H1 (cell line): ENCODE measurements around the gene SERPINE2. TPM values are rescaled to one million over a fixed set of nuclear protein-coding genes. Genes with fewer than 3 reads are reported as not detected.

Experiments used
- CTCF ChIA-PET: fragments of 300-600 bp; sonication (Branson Sonifier 250); formaldehyde crosslinking; loops from one replicate; lab custom pipeline; 2021; ENCODE audit not compliant: partially characterized antibody; lab: Charles Lee
- POLR2A ChIA-PET: fragments of 300-600 bp; sonication (Branson Sonifier 250); formaldehyde crosslinking; loops from one replicate; lab custom pipeline; 2021; ENCODE audit warnings: inconsistent platforms; ENCODE audit not compliant: partially characterized antibody; lab: Charles Lee
- DNase-seq, 2 experiments: peaks; one replicate each; pipeline versions ENCODE4 v3.0.0 to v3.0.0-alpha.2; 2010 to 2022; ENCODE audit warnings: low spot score in 2 of 2, low read depth in 1 of 2, mixed read lengths in 1 of 2
- FAIRE-seq: peaks from 2 replicates; lab custom pipeline; 2011; peaks lifted over from hg19 to GRCh38; lab: Jason Lieb, UNC
- H2AFZ ChIP-seq: 2 replicates; pipeline ENCODE4 v1.8.1; 2012; ENCODE audit warnings: low read length, inconsistent platforms
- H2AK5ac ChIP-seq: 2 replicates; pipeline ENCODE4 v1.6.1; 2013; ENCODE audit warnings: low read depth, low read length
- H2BK120ac ChIP-seq: replicated peaks from 2 replicates; pipeline ENCODE3; 2013; ENCODE audit warnings: low read depth, low read length, inconsistent platforms
- H2BK12ac ChIP-seq: 2 replicates; pipeline ENCODE4 v1.6.1; 2013; ENCODE audit warnings: low read depth, low read length
- H2BK15ac ChIP-seq: 2 replicates; pipeline ENCODE4 v1.6.1; 2013; ENCODE audit warnings: low read length
- H2BK20ac ChIP-seq: 2 replicates; pipeline ENCODE4 v1.6.1; 2013; ENCODE audit warnings: low read length
- H2BK5ac ChIP-seq: 2 replicates; pipeline ENCODE4 v1.6.1; 2013; ENCODE audit warnings: low read depth, low read length
- H3K14ac ChIP-seq: 2 replicates; pipeline ENCODE4 v1.6.1; 2013; ENCODE audit warnings: inconsistent platforms; ENCODE audit not compliant: insufficient read length
- H3K18ac ChIP-seq: 2 replicates; pipeline ENCODE4 v1.6.1; 2013; ENCODE audit warnings: low read length; ENCODE audit errors: extremely low read depth
- H3K23ac ChIP-seq: 2 replicates; pipeline ENCODE4 v1.6.1; 2013; ENCODE audit warnings: inconsistent platforms; ENCODE audit not compliant: insufficient read length
- H3K23me2 ChIP-seq: 2 replicates; pipeline ENCODE4 v1.6.1; 2013; ENCODE audit warnings: low read depth, low read length
- H3K27ac ChIP-seq: 2 replicates; pipeline ENCODE4 v1.6.1; 2011; ENCODE audit warnings: low read depth, low read length, inconsistent platforms
- H3K27me3 ChIP-seq, 4 experiments: replicated peaks in 1 of 4; 1 replicate in 1 of 4; 2 replicates in 3 of 4; pipeline versions ENCODE4 v1.6.1 to v1.8.1; 2011 to 2013; ENCODE audit warnings: low read length in 3 of 4, mild to moderate bottlenecking in 3 of 4, inconsistent platforms in 2 of 4, mixed read lengths in 2 of 4, moderate library complexity in 1 of 4; ENCODE audit not compliant: control insufficient read depth in 3 of 4, insufficient read depth in 3 of 4; ENCODE audit errors: extremely low read depth in 1 of 4
- H3K36me3 ChIP-seq, 4 experiments: 2 replicates each; pipeline versions ENCODE4 v1.6.1 to v1.8.1; 2011 to 2013; ENCODE audit warnings: mild to moderate bottlenecking in 4 of 4, low read length in 3 of 4, moderate library complexity in 2 of 4, control low read depth in 1 of 4, inconsistent platforms in 1 of 4; ENCODE audit not compliant: insufficient read depth in 4 of 4, control insufficient read depth in 2 of 4
- H3K4ac ChIP-seq: replicated peaks from 2 replicates; pipeline ENCODE3; 2013; ENCODE audit warnings: low read length, low read depth, mixed read lengths, inconsistent platforms; ENCODE audit not compliant: insufficient read length
- H3K4me1 ChIP-seq, 4 experiments: replicated peaks in 1 of 4; 1 replicate in 1 of 4; 2 replicates in 3 of 4; pipeline versions ENCODE4 v1.6.1 to v1.8.1; 2011 to 2013; ENCODE audit warnings: low read length in 3 of 4, inconsistent platforms in 2 of 4, mixed read lengths in 1 of 4; ENCODE audit not compliant: insufficient read depth in 4 of 4, control insufficient read depth in 3 of 4
- H3K4me2 ChIP-seq, 2 experiments: 2 replicates each; pipeline versions ENCODE4 v1.6.1 to v1.8.1; 2011 to 2013; ENCODE audit warnings: low read depth in 2 of 2, low read length in 2 of 2, control low read depth in 1 of 2, inconsistent platforms in 1 of 2, mild to moderate bottlenecking in 1 of 2; ENCODE audit not compliant: insufficient read depth in 1 of 2
- H3K4me3 ChIP-seq, 4 experiments: fragments of 200-600, 300-600 bp in 1 of 4; sonication (generic), shearing (Covaris generic), sonication (Bioruptor Twin) in 1 of 4; 2 replicates each; pipeline versions ENCODE4 v1.5.1 to v1.8.1; 2011 to 2016; ENCODE audit warnings: low read length in 4 of 4, low read depth in 3 of 4, control low read depth in 2 of 4, inconsistent platforms in 2 of 4, mild to moderate bottlenecking in 2 of 4, mixed read lengths in 1 of 4, moderate library complexity in 1 of 4; ENCODE audit not compliant: insufficient read depth in 2 of 4; ENCODE audit errors: extremely low read depth in 1 of 4
- H3K56ac ChIP-seq: replicated peaks from 2 replicates; pipeline ENCODE3; 2013; ENCODE audit warnings: low read depth, mild to moderate bottlenecking, mixed read lengths, low read length, inconsistent platforms; ENCODE audit not compliant: insufficient read length
- H3K79me1 ChIP-seq: 2 replicates; pipeline ENCODE4 v1.6.1; 2013; ENCODE audit warnings: low read depth, low read length, control low read depth
- H3K79me2 ChIP-seq, 2 experiments: 2 replicates each; pipeline versions ENCODE4 v1.6.1 to v1.8.1; 2012 to 2013; ENCODE audit warnings: low read length in 2 of 2, mild to moderate bottlenecking in 2 of 2, inconsistent platforms in 1 of 2; ENCODE audit not compliant: insufficient read depth in 2 of 2, control insufficient read depth in 1 of 2
- H3K9ac ChIP-seq, 4 experiments: replicated peaks in 1 of 4; 1 replicate in 1 of 4; 2 replicates in 3 of 4; pipeline versions ENCODE4 v1.6.1 to v1.8.1; 2011 to 2013; ENCODE audit warnings: low read depth in 3 of 4, low read length in 3 of 4, control low read depth in 2 of 4, mild to moderate bottlenecking in 2 of 4, moderate library complexity in 2 of 4, inconsistent platforms in 1 of 4; ENCODE audit errors: extremely low read depth in 1 of 4
- H3K9me3 ChIP-seq, 2 experiments: 2 replicates each; pipeline versions ENCODE4 v1.6.1 to v1.8.1; 2012 to 2013; ENCODE audit warnings: mild to moderate bottlenecking in 2 of 2, moderate library complexity in 2 of 2, control low read depth in 1 of 2, inconsistent platforms in 1 of 2, low read depth in 1 of 2, low read length in 1 of 2, mixed read lengths in 1 of 2; ENCODE audit not compliant: insufficient read depth in 2 of 2
- H4K20me1 ChIP-seq, 2 experiments: replicated peaks in 1 of 2; 2 replicates each; pipeline versions ENCODE3 to v1.8.1; 2011 to 2013; ENCODE audit warnings: inconsistent platforms in 2 of 2, low read length in 2 of 2, mild to moderate bottlenecking in 1 of 2; ENCODE audit not compliant: insufficient read depth in 2 of 2, control insufficient read depth in 1 of 2
- H4K5ac ChIP-seq: 2 replicates; pipeline ENCODE4 v1.6.1; 2013; ENCODE audit warnings: low read length, low read depth, mixed read lengths, inconsistent platforms; ENCODE audit not compliant: insufficient read length
- H4K8ac ChIP-seq: 2 replicates; pipeline ENCODE4 v1.8.0; 2013; ENCODE audit warnings: mild to moderate bottlenecking, moderate library complexity, low read length, inconsistent platforms; ENCODE audit not compliant: insufficient read depth; ENCODE audit errors: extremely low read depth
- H4K91ac ChIP-seq: replicated peaks from 2 replicates; pipeline ENCODE3; 2013; ENCODE audit warnings: low read length, mixed read lengths, inconsistent platforms; ENCODE audit not compliant: insufficient read length
- ASH2L ChIP-seq: fragments of 200-600, 300-600 bp; sonication (generic); IDR thresholded peaks from one replicate; pipeline ENCODE4 v1.7.1; 2017; ENCODE audit warnings: low read length
- WGBS, 2 experiments: shearing (Covaris generic) in 1 of 2; methylation state at CpG; one replicate each; pipeline versions ENCODE4 v1.1.6 to v1.1.7; 2013 to 2015; ENCODE audit warnings: low lambda C conversion rate in 2 of 2, mixed read lengths in 2 of 2, inconsistent platforms in 1 of 2, low coverage in 1 of 2, missing lambda C conversion rate in 1 of 2; ENCODE audit not compliant: insufficient replicate concordance in 2 of 2, insufficient coverage in 1 of 2, insufficient read length in 1 of 2; ENCODE audit errors: extremely low coverage in 1 of 2, missing lambda C conversion rate in 1 of 2; 5-methylcytosine and 5-hydroxymethylcytosine counted together
- polyA plus RNA-seq, 7 experiments: library from polyadenylated mRNA; depleted of rRNA in 3 of 7; stranded (reverse) in 5 of 7; unstranded in 2 of 7; fragments of >200 nt in 5 of 7; fragments of 200-250 nt in 2 of 7; gene quantifications; 1 replicate in 5 of 7; 2 replicates in 1 of 7; 4 replicates in 1 of 7; pipeline versions ENCODE4 v1.2.1 to v1.2.3, GENCODE V29; 2011 to 2013; ENCODE audit warnings: missing spikeins in 2 of 7, mixed read lengths in 2 of 7
- total RNA-seq: library from RNA; stranded (reverse); fragmentation: NEBNext Ultra II Directional; extraction: Animal tissue kit (Norgen Biotek cat#: 25700); gene quantifications from 2 replicates; pipeline ENCODE4 v1.2.1, GENCODE V29; 2021

SERPINE2 gene
- total and polyA plus RNA-seq, 2 of the 8 experiments (the other 6 are each of a cell fraction or from before 2014, with no cell fraction given): 26.2 to 76.0 TPM

DNA sequence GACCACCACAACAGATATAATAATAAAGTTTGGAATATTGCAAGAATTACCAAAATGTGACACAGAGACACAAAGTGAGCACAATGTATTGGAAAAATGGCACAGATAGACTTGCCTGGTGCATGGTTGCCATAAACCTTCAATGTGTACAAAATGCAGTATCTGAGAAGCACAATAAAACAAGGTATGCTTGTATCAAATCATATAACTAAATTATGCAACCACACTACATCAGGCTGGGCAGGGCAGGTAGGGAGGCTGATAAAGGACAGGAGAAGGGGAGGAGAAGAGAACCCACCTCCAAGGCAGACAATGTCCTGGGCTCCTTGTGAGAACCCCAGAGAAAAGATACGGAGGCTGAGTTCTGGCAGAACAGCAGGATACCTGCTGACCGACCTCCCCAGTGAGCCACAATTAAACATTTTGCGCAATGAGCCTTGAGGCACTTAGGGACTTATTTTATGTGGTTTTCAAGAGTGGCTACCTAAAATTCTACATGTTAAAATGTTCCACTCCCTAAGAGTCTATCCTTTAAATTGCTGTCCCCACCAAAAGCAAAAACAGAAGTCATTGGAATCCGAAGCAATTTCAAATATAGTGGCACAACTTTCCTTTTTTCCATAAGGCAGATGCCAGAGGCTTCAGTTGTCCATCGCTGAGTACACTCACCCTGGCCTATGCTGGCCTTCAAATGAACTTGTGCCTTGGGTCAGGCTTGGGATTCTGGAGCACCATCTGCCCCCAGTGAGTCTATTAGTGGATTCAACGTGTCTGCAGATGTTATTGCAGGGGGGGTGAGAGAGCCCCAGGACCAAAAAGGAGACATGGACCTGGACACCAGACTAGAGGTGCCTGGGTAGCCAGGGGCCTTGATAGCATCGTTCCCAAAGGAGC is 110.7 kb downstream of the SERPINE2 start:
- no peak overlapping the region for H2BK120ac ChIP-seq
- 89% methylated on average over 7 of the region's 7 CpGs; no CpG with 5 or more reads in 1 of the 2 experiments for whole genome bisulfite sequencing, 2 experiments
- no peak overlapping the region for H3K4ac ChIP-seq

More for the DNA sequence above, 110.7 kb downstream of the SERPINE2 start:
- ChIA-PET CTCF (interaction anchor here (2.0 kb wide), 1 partner anchor 8 kb away, joined by 4 read pairs; no protein-coding TSS in a partner anchor), POLR2A (interaction anchor here (1.2 kb wide), 1 partner anchor 16 kb away, joined by 3 read pairs; no protein-coding TSS in a partner anchor)
- H2AFZ ChIP-seq: no peak overlapping the region
- peaks cover 0 to 3% of the 10 kb centered on the region in 2 experiments for H4K20me1 ChIP-seq
- H3K27me3 ChIP-seq: no peaks in the 10 kb centered on the region
- H2BK20ac ChIP-seq: no peak overlapping the region
- no peak overlapping the region for H4K8ac ChIP-seq
- peaks cover 2 to 9% (median 8%) of the 10 kb centered on the region in 4 experiments; a peak in 5 of 7 replicates for H3K4me1 ChIP-seq
- H3K79me2 ChIP-seq: peaks cover 3 to 92% of the 10 kb centered on the region in 2 experiments; a peak in 3 of 4 replicates
- no peak overlapping the region for H2BK12ac ChIP-seq
- no peak overlapping the region for H4K91ac ChIP-seq
- no peak overlapping the region for H3K27ac ChIP-seq
- no peaks in the 10 kb centered on the region for H3K23me2 ChIP-seq
- H4K5ac ChIP-seq: no peak overlapping the region
- H3K4me2 ChIP-seq: no peak overlapping the region
- no peak overlapping the region for H3K4me3 ChIP-seq
- DNase-seq (no peak), FAIRE-seq (no peak)
- no peak overlapping the region for H2AK5ac ChIP-seq
- H3K9ac ChIP-seq: no peak overlapping the region
- peaks cover 6% of the 10 kb centered on the region in 2 experiments; a peak in 1 of 4 replicates for H3K9me3 ChIP-seq
- peaks cover 0 to 6% (median 0%) of the 10 kb centered on the region in 4 experiments; a peak in 1 of 8 replicates for H3K36me3 ChIP-seq
- H3K14ac ChIP-seq: no peak overlapping the region
- H3K56ac ChIP-seq: no peak overlapping the region
- TF ChIP-seq ASH2L: no peak
- H2BK15ac ChIP-seq: no peak overlapping the region
- H3K23ac ChIP-seq: no peak overlapping the region
- H3K79me1 ChIP-seq: peaks cover 5% of the 10 kb centered on the region
- H3K18ac ChIP-seq: no peak overlapping the region
- no peak overlapping the region for H2BK5ac ChIP-seq
